BLaER1 (cell line): ENCODE data around the gene SDK2.
A peak's percentile ranks its signal among the peaks of the same experiment; 100 is the strongest.

Source experiments
- H3K27ac ChIP-seq: shearing (Covaris generic); formaldehyde crosslinking; 2 replicates; pipeline ENCODE4 v1.8.1; 2022
- H3K27me3 ChIP-seq: shearing (Covaris generic); formaldehyde crosslinking; 2 replicates; pipeline ENCODE4 v1.8.1; 2022
- H3K36me3 ChIP-seq: shearing (Covaris generic); formaldehyde crosslinking; 2 replicates; pipeline ENCODE4 v1.8.1; 2022
- H3K4me1 ChIP-seq: shearing (Covaris generic); formaldehyde crosslinking; 2 replicates; pipeline ENCODE4 v1.8.1; 2022
- H3K4me2 ChIP-seq: shearing (Covaris generic); formaldehyde crosslinking; 2 replicates; pipeline ENCODE4 v1.8.1; 2022
- H3K4me3 ChIP-seq: shearing (Covaris generic); formaldehyde crosslinking; 2 replicates; pipeline ENCODE4 v1.8.1; 2022
- H3K9ac ChIP-seq: shearing (Covaris generic); formaldehyde crosslinking; 2 replicates; pipeline ENCODE4 v1.8.1; 2022
- H3K9me3 ChIP-seq: shearing (Covaris generic); formaldehyde crosslinking; 2 replicates; pipeline ENCODE4 v1.8.1; 2022
- H4K20me1 ChIP-seq: shearing (Covaris generic); formaldehyde crosslinking; 2 replicates; pipeline ENCODE4 v1.8.1; 2022
- Cebpa-rat ChIP-seq: shearing (Covaris generic); IDR thresholded peaks from 2 replicates; pipeline ENCODE4 v1.8.1; 2022

The SDK2 gene

DNA sequence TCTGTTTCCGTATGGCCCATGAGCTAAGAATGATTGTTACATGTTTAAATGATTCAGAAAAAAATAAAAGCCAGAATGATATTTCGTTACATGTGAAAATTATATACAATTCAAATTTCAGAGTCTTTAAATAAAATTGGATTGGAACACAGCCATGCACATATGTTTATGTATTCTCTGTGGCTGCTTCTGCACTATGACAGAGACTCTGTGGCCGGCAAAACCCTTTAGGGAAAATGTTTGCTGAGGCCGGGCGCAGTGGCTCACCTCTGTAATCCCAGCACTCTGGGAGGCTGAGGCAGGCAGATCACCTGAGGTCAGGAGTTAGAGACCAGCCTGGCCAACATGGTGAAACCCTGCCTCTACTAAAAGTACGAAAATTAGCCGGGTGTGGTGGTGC, 316.6 kb downstream of the SDK2 start:
- Histone ChIP-seq H3K9ac (no peak overlapping the region), H3K36me3 (no peaks in the 10 kb centered on the region), H3K9me3 (no peaks in the 10 kb centered on the region), H3K4me2 (no peak overlapping the region), H3K4me1 (peaks cover 23% of the 10 kb centered on the region), H3K4me3 (no peak overlapping the region), H3K27ac (no peak overlapping the region), H4K20me1 (no peaks in the 10 kb centered on the region), H3K27me3 (no peaks in the 10 kb centered on the region)
- TF ChIP-seq Cebpa-rat, result no peak

DNA sequence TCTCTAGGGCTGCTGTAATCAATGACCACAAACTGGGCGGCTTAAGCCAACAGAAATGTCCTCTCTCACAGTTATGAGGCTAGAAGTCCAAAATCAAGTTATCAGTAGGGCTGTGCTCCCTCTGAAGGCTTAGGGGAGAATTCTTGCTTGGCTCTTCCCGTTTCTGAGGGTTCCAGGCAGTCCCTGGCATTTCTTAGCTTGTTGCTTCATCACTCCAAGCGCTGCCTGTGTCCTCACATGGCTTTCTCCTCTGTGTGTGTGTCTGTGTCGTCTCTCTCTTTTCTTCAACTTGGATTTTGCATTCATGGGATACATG, 318.8 kb downstream of the SDK2 start:
- TF ChIP-seq Cebpa-rat, result no peak
- H3K9me3 ChIP-seq, result no peaks in the 10 kb centered on the region

GRCh38 chr17:73324711-73325526, 319.3 kb downstream of the SDK2 start:
- no peak for TF ChIP-seq Cebpa-rat
- H3K4me2 ChIP-seq, result peak overlapping the region; percentile 75
- H4K20me1 ChIP-seq, result no peaks in the 10 kb centered on the region
- H3K36me3 ChIP-seq, result no peaks in the 10 kb centered on the region
- H3K4me1 ChIP-seq, result peaks cover 23% of the 10 kb centered on the region
- H3K27me3 ChIP-seq, result no peaks in the 10 kb centered on the region
- no peak overlapping the region for H3K27ac ChIP-seq
- no peak overlapping the region for H3K4me3 ChIP-seq
- no peaks in the 10 kb centered on the region for H3K9me3 ChIP-seq
- no peak overlapping the region for H3K9ac ChIP-seq

More for the DNA sequence above, 318.8 kb downstream of the SDK2 start:
- Histone ChIP-seq H3K27me3 (no peaks in the 10 kb centered on the region), H3K4me2 (peak overlapping the region; percentile 75), H3K36me3 (no peaks in the 10 kb centered on the region), H3K9ac (no peak overlapping the region), H3K4me1 (peaks cover 23% of the 10 kb centered on the region), H4K20me1 (no peaks in the 10 kb centered on the region), H3K4me3 (no peak overlapping the region), H3K27ac (no peak overlapping the region)

GRCh38 chr17:73324160-73324475, 320.1 kb downstream of the SDK2 start:
- peaks cover 23% of the 10 kb centered on the region for H3K4me1 ChIP-seq
- no peak overlapping the region for H3K27ac ChIP-seq
- H3K9ac ChIP-seq, result no peak overlapping the region
- H3K9me3 ChIP-seq, result no peaks in the 10 kb centered on the region
- H3K4me3 ChIP-seq, result no peak overlapping the region
- H4K20me1 ChIP-seq, result no peaks in the 10 kb centered on the region
- no peaks in the 10 kb centered on the region for H3K27me3 ChIP-seq
- H3K4me2 ChIP-seq, result peak overlapping the region; percentile 75
- TF ChIP-seq Cebpa-rat, result no peak
- no peaks in the 10 kb centered on the region for H3K36me3 ChIP-seq

GRCh38 chr17:73323409-73324159, 320.7 kb downstream of the SDK2 start:
- Histone ChIP-seq H3K4me2 (peak overlapping the region; percentile 75; the same call in 1 of the 2 replicates), H3K27me3 (no peaks in the 10 kb centered on the region), H3K9me3 (no peaks in the 10 kb centered on the region), H3K4me1 (peaks cover 23% of the 10 kb centered on the region), H3K27ac (no peak overlapping the region), H3K9ac (no peak overlapping the region), H3K4me3 (no peak overlapping the region), H4K20me1 (no peaks in the 10 kb centered on the region), H3K36me3 (no peaks in the 10 kb centered on the region)
- TF ChIP-seq Cebpa-rat, result no peak

GRCh38 chr17:73320601-73321264, 323.5 kb downstream of the SDK2 start:
- Histone ChIP-seq H3K4me1 (peaks cover 46% of the 10 kb centered on the region), H3K27ac (no peak overlapping the region), H3K9ac (no peak overlapping the region), H3K4me3 (no peak overlapping the region), H3K4me2 (no peak overlapping the region), H3K9me3 (no peaks in the 10 kb centered on the region), H3K27me3 (no peaks in the 10 kb centered on the region), H3K36me3 (no peaks in the 10 kb centered on the region), H4K20me1 (no peaks in the 10 kb centered on the region)
- no peak for TF ChIP-seq Cebpa-rat

DNA sequence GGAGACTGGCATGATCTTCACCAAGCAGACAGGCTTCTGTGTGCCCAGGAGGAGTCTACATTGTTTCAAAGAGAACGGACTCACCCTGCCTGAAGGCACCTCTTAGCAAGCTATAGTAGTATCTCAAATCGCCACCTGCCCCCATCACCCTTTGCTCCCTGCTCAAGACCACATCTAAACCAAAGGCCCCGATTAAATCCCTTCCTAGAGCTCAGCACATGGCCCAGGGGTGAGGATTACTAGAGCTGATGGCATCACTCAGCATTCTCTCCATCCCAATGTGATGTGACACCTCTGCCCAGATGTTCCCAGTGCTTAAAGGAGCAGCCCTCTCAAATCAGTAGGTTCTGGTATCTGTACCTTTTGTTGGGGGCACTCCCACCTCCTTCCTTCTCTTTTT, 324.5 kb downstream of the SDK2 start:
- Histone ChIP-seq H3K27me3 (no peaks in the 10 kb centered on the region), H4K20me1 (no peaks in the 10 kb centered on the region), H3K4me2 (no peak overlapping the region), H3K9ac (no peak overlapping the region), H3K4me3 (no peak overlapping the region), H3K4me1 (peaks cover 36% of the 10 kb centered on the region), H3K9me3 (no peaks in the 10 kb centered on the region), H3K36me3 (no peaks in the 10 kb centered on the region), H3K27ac (no peak overlapping the region)
- no peak for TF ChIP-seq Cebpa-rat

- Histone ChIP-seq H3K27ac (no peak overlapping the region), H3K9ac (no peak overlapping the region), H3K9me3 (no peaks in the 10 kb centered on the region), H3K4me1 (peaks cover 27% of the 10 kb centered on the region), H3K4me2 (no peak overlapping the region), H3K27me3 (no peaks in the 10 kb centered on the region), H3K4me3 (no peak overlapping the region), H4K20me1 (no peaks in the 10 kb centered on the region), H3K36me3 (no peaks in the 10 kb centered on the region)
- no peak for TF ChIP-seq Cebpa-rat
Observed at GRCh38 chr17:73318836-73319235, 325.4 kb downstream of the SDK2 start.

- no peak overlapping the region for H3K9ac ChIP-seq
- peaks cover 24% of the 10 kb centered on the region for H3K4me1 ChIP-seq
- no peak overlapping the region for H3K27ac ChIP-seq
- H3K9me3 ChIP-seq, result no peaks in the 10 kb centered on the region
- no peak for TF ChIP-seq Cebpa-rat
- H3K36me3 ChIP-seq, result no peaks in the 10 kb centered on the region
- no peaks in the 10 kb centered on the region for H4K20me1 ChIP-seq
- H3K4me3 ChIP-seq, result no peak overlapping the region
- H3K27me3 ChIP-seq, result no peaks in the 10 kb centered on the region
- no peak overlapping the region for H3K4me2 ChIP-seq
Observed at GRCh38 chr17:73318427-73318813, 325.8 kb downstream of the SDK2 start.
